ENCODE results near the gene RAB11FIP4. TPM values are rescaled to one million over a fixed set of nuclear protein-coding genes. Genes with fewer than 3 reads are reported as not detected.

RAB11FIP4 gene
- total and polyA plus RNA-seq, 2 of the 13 experiments (the other 11 are each of a cell fraction or from before 2014, with no cell fraction given), result 28.0 to 89.3 TPM

DNA sequence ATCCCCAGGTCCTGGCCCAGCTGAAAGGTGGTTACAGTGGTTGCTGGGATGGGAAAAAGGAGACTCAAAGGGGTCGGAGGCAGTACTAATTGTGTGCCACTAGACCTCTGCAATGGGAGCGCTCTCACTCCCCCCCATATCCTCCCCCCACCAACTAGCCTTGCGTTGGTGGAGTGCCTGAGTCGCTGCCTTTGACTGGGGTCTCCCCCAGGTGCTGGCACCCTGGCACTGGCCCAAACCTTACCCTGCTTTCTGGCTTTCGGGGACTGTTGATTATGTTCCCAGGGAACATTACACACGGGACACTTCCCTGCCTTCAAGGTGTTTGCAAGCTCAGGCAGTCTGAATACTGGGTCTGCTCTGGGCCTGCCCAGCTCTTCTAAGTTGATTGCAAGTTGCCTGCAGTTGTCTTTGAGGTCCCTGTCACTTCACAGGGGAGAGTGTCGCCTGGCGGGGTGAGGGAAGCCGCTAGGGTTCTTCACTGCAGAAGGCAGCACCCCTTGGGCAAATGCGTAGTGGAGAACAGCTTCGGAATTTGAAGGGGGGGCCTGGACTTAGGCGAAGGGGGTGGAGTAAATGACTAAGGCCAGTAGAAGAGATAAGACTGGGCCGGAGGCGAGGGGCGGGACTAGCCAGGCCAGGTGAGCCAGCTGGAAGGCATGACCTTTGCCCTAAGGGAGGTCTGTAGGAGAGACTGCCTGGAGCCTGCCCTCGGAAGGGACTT is 98.0 kb downstream of the RAB11FIP4 start (continued):
- TF ChIP-seq, protein P1, sequence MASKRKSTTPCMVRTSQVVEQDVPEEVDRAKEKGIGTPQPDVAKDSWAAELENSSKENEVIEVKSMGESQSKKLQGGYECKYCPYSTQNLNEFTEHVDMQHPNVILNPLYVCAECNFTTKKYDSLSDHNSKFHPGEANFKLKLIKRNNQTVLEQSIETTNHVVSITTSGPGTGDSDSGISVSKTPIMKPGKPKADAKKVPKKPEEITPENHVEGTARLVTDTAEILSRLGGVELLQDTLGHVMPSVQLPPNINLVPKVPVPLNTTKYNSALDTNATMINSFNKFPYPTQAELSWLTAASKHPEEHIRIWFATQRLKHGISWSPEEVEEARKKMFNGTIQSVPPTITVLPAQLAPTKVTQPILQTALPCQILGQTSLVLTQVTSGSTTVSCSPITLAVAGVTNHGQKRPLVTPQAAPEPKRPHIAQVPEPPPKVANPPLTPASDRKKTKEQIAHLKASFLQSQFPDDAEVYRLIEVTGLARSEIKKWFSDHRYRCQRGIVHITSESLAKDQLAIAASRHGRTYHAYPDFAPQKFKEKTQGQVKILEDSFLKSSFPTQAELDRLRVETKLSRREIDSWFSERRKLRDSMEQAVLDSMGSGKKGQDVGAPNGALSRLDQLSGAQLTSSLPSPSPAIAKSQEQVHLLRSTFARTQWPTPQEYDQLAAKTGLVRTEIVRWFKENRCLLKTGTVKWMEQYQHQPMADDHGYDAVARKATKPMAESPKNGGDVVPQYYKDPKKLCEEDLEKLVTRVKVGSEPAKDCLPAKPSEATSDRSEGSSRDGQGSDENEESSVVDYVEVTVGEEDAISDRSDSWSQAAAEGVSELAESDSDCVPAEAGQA (IDR thresholded peaks at IDR 0.05; ENCODE audit: low read depth), result peak; percentile 49; the same call in 1 of the 2 replicates
- TF ChIP-seq, protein P1 (CRISPR knock-in tag; IDR thresholded peaks at IDR 0.05; ENCODE audit: borderline replicate concordance), result no peak
- peak; percentile 84 for TF ChIP-seq NR2C2 (CRISPR knock-in tag; IDR thresholded peaks at IDR 0.05; ENCODE audit: borderline replicate concordance)
- TF ChIP-seq SALL1 (CRISPR knock-in tag; IDR thresholded peaks at IDR 0.05), result peak; percentile 51
- no peak for TF ChIP-seq MLLT10 (CRISPR knock-in tag; IDR thresholded peaks at IDR 0.05)
- 0 out of 2 replicates have a peak, but pooled peaks have one; percentile 61 for TF ChIP-seq ZNF235 (CRISPR knock-in tag; IDR thresholded peaks at IDR 0.05; ENCODE audit: borderline replicate concordance)
- 0 out of 2 replicates have a peak, but pooled peaks have one; percentile 33 for TF ChIP-seq NCOR1 (IDR thresholded peaks at IDR 0.05; ENCODE audit: borderline replicate concordance, low read length)
- TF ChIP-seq ARNT2 (CRISPR knock-in tag; IDR thresholded peaks at IDR 0.05; ENCODE audit: low read depth), result 0 out of 2 replicates have a peak, but pooled peaks have one; percentile 14
- TF ChIP-seq NFYC (CRISPR knock-in tag; IDR thresholded peaks at IDR 0.05), result no peak
- no peak for TF ChIP-seq MAFG (CRISPR knock-in tag; IDR thresholded peaks at IDR 0.05)
- peak; percentile 52 for TF ChIP-seq POLR2G (IDR thresholded peaks at IDR 0.05; ENCODE audit: low read depth, low read length)
- TF ChIP-seq KDM5B (CRISPR knock-in tag; IDR thresholded peaks at IDR 0.05; ENCODE audit: borderline replicate concordance), result peak; percentile 18; the same call in 1 of the 2 replicates
- TF ChIP-seq SP5 (CRISPR knock-in tag; IDR thresholded peaks at IDR 0.05; ENCODE audit: borderline replicate concordance, low read depth), result peak; percentile 85
- TF ChIP-seq, protein P2, sequence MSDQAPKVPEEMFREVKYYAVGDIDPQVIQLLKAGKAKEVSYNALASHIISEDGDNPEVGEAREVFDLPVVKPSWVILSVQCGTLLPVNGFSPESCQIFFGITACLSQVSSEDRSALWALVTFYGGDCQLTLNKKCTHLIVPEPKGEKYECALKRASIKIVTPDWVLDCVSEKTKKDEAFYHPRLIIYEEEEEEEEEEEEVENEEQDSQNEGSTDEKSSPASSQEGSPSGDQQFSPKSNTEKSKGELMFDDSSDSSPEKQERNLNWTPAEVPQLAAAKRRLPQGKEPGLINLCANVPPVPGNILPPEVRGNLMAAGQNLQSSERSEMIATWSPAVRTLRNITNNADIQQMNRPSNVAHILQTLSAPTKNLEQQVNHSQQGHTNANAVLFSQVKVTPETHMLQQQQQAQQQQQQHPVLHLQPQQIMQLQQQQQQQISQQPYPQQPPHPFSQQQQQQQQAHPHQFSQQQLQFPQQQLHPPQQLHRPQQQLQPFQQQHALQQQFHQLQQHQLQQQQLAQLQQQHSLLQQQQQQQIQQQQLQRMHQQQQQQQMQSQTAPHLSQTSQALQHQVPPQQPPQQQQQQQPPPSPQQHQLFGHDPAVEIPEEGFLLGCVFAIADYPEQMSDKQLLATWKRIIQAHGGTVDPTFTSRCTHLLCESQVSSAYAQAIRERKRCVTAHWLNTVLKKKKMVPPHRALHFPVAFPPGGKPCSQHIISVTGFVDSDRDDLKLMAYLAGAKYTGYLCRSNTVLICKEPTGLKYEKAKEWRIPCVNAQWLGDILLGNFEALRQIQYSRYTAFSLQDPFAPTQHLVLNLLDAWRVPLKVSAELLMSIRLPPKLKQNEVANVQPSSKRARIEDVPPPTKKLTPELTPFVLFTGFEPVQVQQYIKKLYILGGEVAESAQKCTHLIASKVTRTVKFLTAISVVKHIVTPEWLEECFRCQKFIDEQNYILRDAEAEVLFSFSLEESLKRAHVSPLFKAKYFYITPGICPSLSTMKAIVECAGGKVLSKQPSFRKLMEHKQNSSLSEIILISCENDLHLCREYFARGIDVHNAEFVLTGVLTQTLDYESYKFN (CRISPR knock-in tag; conservative IDR thresholded peaks at IDR 0.05), result peak; percentile 69
- TF ChIP-seq PRDM15 (CRISPR knock-in tag; IDR thresholded peaks at IDR 0.05), result peak; percentile 70; the same call in 1 of the 2 replicates

All from HepG2 (cell line).